HG02798 (cell line): ENCODE data around the gene TM9SF1.
A peak's percentile ranks its signal among the peaks of the same experiment; 100 is the strongest.

Experiments used
- ATAC-seq: cut with Tn5 transposase; IDR thresholded peaks from one replicate; pipeline ENCODE4 v1.9.1; 2021; ENCODE audit warnings: mild to moderate bottlenecking; ENCODE audit not compliant: unreplicated experiment, poor library complexity

TM9SF1 gene

GRCh38 chr14:24195186-24196070 is at the start of gene TM9SF1:
Gene TM9SF1 (minus strand): TSS chr14:24195441. CDS start chr14:24195019, 422 bp downstream.
- peak; percentile 85 for ATAC-seq

GRCh38 chr14:24243336-24243836 is 48.1 kb upstream of the TM9SF1 start:
- no peak for ATAC-seq

- peak; percentile 85 for ATAC-seq
These were observed 46.7 kb upstream of the TM9SF1 start for GRCh38 chr14:24241829-24242443.

- ATAC-seq, result no peak
These were observed 45.1 kb upstream of the TM9SF1 start for GRCh38 chr14:24240110-24240918.

GRCh38 chr14:24238527-24239037 is 43.3 kb upstream of the TM9SF1 start:
- no peak for ATAC-seq

GRCh38 chr14:24238123-24238522 is 42.9 kb upstream of the TM9SF1 start:
- no peak for ATAC-seq

- ATAC-seq, result no peak
These were observed 42.3 kb upstream of the TM9SF1 start for GRCh38 chr14:24237463-24237955.

GRCh38 chr14:24236689-24237462 is 41.6 kb upstream of the TM9SF1 start:
- no peak for ATAC-seq

- ATAC-seq, result no peak
These were observed 40.8 kb upstream of the TM9SF1 start for GRCh38 chr14:24235804-24236688.

- ATAC-seq, result no peak
These were observed 39.1 kb upstream of the TM9SF1 start for GRCh38 chr14:24234095-24235005.

- no peak for ATAC-seq
These were observed 38.3 kb upstream of the TM9SF1 start for GRCh38 chr14:24233538-24233866.

- peak; percentile 74 for ATAC-seq
These were observed 37.6 kb upstream of the TM9SF1 start, which contains the start of gene GMPR2 for GRCh38 chr14:24232645-24233537. Gene GMPR2 (plus strand): TSS chr14:24232929. CDS start chr14:24233254, 325 bp downstream.

GRCh38 chr14:24232121-24232644 is 36.9 kb upstream of the TM9SF1 start, which contains the start of gene NEDD8:
Gene NEDD8 (minus strand): TSS chr14:24232367. CDS start chr14:24232267, 100 bp downstream.
- ATAC-seq, result peak; percentile 77

- no peak for ATAC-seq
These were observed 36.3 kb upstream of the TM9SF1 start for GRCh38 chr14:24231263-24232120.

- no peak for ATAC-seq
These were observed 33.7 kb upstream of the TM9SF1 start for GRCh38 chr14:24228902-24229301.
